HG02970 (cell line): ENCODE measurements around the gene TMEM163.
"Not testable (repeated sequence)": the region's sequence is repeated elsewhere in the genome, so short reads cannot be mapped to it uniquely, and the experiment has no call there.

Experiments
- ATAC-seq: cut with Tn5 transposase; IDR thresholded peaks from one replicate; pipeline ENCODE4 v1.9.1; 2021; ENCODE audit warnings: mild to moderate bottlenecking, moderate library complexity, moderate number of reproducible peaks; ENCODE audit not compliant: unreplicated experiment, low FRiP score

The TMEM163 gene

DNA sequence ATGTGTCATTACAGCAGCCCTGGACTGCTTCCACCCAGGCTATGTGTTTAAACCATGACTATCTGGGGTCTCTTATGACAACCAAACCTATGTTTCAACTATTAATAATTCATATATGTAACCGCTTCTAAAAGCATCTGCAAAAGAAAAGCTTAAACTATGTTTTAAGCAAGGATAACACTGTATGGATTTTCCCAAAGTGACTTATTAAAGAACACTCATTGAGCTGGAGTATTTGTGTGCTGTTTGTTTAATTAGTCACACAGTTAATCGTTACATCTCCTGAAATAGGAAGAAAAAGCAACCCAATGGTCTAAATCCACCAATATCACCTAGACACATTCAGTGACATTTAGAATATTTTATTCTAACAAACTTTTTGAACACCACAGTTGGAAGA is 51.3 kb downstream of the TMEM163 start:
- no peak for ATAC-seq

DNA sequence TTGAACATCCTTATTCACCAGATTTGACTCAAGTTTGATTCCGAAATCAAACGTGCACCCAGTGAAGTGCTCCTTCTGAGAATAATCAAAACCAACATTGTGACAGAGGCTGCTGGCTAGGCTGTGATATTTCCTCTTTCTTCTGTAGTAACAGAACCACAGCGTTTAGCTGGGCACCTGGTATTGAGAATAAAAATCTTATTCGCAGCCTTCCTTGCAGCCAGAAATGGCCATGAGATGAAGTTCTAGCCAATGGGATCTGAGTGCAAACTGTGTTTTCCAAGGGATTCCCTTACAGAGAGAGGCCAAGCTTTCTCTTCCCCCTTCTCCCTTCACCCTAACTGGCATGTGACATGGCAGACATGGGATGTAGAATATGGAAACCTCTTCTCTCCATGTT is 51.7 kb downstream of the TMEM163 start:
- no peak for ATAC-seq

DNA sequence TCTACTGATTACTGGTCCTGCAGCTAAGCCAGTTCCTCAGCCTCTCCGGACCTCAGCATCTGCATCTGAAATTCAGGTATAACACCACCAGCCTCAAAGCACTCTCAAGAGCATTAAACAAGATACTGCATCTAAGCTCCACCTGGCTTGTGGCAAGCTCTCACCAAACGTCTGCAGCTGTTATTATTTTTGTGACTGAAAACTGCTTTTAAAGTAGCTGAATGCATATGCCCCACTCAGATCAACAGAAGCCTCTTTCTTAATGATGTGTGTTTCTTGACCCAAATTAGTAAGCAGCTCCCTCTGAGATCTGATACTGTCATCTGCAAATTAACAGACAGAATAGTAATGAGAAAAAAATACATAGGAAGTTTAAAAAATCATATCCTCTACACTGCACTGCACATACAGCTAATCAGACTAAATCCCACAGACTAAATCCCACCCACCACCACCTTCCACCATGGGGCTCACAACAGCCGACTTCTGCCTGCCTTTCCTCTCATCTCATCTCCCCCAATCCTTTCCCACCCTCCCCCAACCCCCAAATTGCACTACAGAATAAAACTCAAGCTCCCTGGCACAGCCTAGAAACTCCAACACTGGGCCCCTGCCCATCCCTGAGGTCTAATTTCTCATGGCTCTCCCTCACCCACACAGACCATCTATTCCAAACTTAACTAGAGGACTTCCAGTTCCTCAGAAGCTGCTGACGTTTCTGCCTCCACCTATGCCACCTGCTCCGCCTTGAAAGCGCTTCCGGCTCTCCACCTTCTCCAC is 52.9 kb downstream of the TMEM163 start:
- no peak for ATAC-seq

- ATAC-seq, result no peak
Observed at GRCh38 chr2:134663451-134664450, 55.0 kb downstream of the TMEM163 start.

GRCh38 chr2:134662751-134663150 is 56.0 kb downstream of the TMEM163 start:
- no peak for ATAC-seq

- no peak for ATAC-seq
Observed at GRCh38 chr2:134660626-134661402, 58.0 kb downstream of the TMEM163 start.

DNA sequence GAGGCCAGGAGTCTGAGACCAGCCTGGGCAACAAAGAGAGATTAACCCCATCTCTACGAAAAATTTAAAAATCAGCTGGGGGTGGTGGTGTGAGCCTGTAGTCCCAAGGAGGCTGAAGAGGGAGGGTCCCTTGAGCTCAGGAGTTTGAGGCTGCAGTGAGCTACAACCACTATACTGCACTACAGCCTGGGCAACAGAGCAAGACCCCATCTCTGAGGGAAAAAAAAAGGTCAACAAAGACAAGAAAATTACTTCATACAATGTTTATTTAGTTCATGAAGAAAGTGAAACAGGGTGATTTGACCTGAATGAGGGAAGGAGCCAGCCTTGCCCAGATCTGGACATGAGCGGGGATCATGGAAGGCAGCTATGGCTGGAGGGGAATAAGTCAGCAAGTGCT is 59.1 kb downstream of the TMEM163 start:
- ATAC-seq, result no peak

- ATAC-seq, result no peak
Observed at GRCh38 chr2:134657650-134658250, 61.0 kb downstream of the TMEM163 start.

GRCh38 chr2:134656391-134656790 is 62.4 kb downstream of the TMEM163 start:
- not testable (repeated sequence) for ATAC-seq

- no peak for ATAC-seq
Observed at GRCh38 chr2:134648586-134648985, 70.2 kb downstream of the TMEM163 start.

DNA sequence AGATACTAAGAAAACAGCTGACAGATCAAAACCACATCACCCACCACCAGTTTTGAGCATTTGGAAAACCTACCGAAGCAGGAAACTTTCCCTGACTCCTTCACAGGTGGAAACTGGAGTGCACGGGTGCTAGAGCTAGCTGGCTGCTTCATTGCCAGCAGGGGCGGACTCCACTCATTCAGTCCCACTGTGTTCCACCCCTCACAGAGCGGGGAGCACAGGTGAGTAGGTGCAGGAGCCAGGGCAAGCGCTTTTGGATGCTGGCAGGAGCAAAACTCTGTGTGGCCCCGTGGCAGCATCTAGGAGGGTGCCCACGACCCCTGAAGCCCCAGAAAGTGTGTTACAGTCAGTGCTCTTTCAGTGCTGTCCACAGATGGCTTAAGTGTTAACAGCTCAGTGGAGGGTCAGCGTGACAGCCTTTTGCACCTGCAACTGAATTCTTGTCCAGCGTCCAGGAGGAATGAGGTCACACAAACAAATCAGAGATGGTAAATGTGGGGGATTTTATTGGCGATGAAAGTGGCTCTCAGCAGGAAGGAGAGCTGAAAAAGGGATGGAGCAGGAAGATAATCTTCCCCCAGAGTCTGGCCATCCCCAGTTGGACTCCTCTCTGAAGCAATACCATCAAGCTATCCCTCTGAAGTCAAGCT is 71.1 kb downstream of the TMEM163 start:
- ATAC-seq, result no peak

DNA sequence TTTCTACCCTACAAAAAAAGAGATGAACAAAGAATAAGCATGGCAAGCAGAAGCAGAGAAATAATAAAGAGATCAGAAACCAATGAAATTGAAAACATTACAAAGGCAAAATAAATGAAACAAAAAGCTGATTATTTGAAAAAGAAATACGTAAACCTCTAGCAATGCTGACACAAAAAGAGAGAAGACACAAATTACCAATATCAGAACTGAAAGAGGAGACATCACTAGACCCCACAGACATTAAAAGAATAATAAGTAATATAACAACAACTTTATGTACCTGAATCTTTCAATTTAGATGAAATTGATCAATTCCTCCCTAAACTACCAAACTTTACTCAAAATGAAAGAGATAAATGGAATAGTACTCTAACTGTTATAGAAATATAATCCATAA is 75.9 kb downstream of the TMEM163 start:
- ATAC-seq, result no peak

GRCh38 chr2:134640494-134640893 is 78.3 kb downstream of the TMEM163 start:
- no peak for ATAC-seq

DNA sequence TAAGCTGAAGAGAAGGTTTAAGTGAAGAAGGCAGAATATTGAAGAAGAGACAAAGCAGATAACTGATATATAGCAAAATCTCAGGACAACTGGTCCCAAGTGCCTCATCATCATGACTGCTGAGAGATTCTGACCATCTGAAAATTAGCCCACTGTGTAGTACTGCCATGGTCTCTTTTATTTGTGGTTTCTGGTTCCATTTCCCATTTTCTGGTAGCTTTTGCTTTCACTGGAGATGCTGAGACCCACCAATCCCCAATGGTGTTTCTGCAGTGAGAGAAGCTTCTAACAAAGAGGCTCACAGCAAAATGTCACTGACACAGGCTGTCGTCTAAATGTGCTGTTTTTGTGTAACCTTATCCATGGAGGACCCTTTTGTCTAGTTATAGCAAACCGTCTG is 79.5 kb downstream of the TMEM163 start:
- ATAC-seq, result no peak

DNA sequence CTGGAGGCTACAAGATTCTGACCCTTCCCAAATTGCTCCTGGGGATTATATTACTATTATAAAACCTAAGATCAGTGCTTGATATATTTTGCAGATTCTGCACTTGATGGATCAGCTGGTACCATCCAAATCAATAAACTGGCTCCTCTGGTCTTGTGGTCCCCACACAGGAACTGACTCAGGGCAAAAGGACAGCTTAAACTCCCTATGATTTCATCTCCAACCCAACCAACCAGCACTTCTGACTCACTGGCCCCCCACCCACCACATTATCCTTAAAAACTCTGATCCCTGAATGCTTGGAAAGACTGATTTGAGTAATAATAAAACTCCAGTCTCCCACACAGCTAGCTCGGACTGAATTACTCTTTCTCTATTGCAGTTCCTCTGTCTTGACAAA is 82.1 kb downstream of the TMEM163 start:
- ATAC-seq, result no peak

DNA sequence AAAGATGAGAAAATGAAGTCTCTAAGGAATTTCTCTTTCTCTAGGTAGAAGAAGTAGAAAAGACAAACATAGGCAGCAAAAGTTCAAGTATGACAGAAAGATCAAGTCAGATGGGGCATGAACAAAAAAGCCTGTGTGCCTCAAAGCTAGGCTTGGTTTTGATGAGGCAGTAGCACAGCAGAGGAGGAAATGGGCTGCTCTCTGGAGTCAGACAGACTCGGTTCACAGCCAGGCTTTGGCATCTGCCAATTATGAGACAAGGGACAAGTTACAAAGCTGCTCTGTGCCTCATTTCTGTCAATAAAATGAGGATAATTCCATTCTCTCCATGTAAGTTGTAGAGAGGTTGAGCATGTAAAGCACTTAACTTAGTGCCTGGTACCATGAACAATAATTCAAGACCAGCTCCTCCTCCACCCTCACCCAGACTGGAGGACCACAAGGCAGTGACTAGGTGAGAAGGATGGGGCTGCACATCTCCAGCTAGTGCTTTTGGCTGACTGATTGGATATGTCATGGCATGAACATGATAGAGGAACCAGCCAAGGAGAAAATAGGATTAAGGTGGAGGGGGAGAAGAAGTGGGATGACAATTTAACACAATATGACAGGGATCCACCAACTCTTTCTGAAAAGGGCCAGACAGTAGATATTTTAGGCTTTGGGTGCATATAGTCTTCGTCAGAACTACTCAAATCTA is 84.6 kb downstream of the TMEM163 start:
- no peak for ATAC-seq

DNA sequence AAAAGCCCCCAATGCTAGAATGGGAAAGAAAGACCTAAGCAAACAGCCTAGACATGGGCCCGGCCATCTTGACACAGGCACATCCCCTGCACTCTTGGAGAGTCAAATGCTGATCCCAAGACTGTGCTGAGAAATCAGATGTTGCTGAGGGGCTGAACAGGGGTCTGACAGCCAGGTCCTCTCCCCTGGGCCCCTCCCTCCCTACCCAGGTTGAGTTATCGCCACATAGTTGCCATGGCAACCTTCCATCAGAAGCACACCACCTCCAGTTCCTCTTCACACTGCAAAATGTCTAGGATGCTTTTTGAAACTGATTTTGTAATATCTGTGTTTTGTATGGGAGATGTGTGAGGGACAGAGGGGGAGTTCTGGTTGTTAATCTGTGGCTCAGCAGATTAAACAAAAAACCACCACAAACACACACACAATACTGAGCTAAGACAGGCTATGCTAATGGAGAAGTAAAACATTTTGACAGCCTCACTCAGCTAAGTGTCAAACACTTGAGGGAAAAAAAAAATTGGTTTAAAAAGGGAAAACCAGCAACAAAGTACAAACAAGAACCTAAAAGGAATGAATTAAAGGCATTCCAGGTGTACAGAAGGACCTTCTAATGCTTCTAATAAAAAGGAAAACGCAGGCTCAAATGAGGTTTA is 88.2 kb downstream of the TMEM163 start:
- ATAC-seq, result no peak

- ATAC-seq, result no peak
Observed at GRCh38 chr2:134628453-134628852, 90.3 kb downstream of the TMEM163 start.

- ATAC-seq, result no peak
Observed at GRCh38 chr2:134626781-134627180, 92.0 kb downstream of the TMEM163 start.
